Prostate gland (tissue), 2 donors: Measurements from ENCODE around the gene ZNF77. TPM values are rescaled to one million over a fixed set of nuclear protein-coding genes. Genes with fewer than 3 reads are reported as not detected.

Experiments
- DNase-seq: peaks from one replicate; pipeline ENCODE4 v3.0.0-alpha.2; 2019; ENCODE audit warnings: low spot score
- H3K27ac ChIP-seq, 2 donors: fragments of 200-600 bp; sonication (generic); 2 replicates each; pipeline ENCODE4 v1.5.1; 2017 to 2019
- H3K27me3 ChIP-seq: fragments of 200-600 bp; sonication (generic); replicated peaks from 2 replicates; pipeline ENCODE4 v1.5.1; 2019; ENCODE audit not compliant: insufficient read depth
- H3K36me3 ChIP-seq, 2 donors: fragments of 200-600 bp; sonication (generic); 1 replicate in 1 of 2; 2 replicates in 1 of 2; pipeline versions ENCODE4 v1.5.1 to v1.8.1; 2017 to 2019
- H3K4me1 ChIP-seq: fragments of 200-600 bp; sonication (generic); replicated peaks from 2 replicates; pipeline ENCODE4 v1.5.1; 2019
- H3K4me3 ChIP-seq, 2 donors: fragments of 200-600 bp; sonication (generic); 2 replicates each; pipeline ENCODE4 v1.5.1; 2017 to 2019
- H3K9me3 ChIP-seq: fragments of 200-600 bp; sonication (generic); 2 replicates; pipeline ENCODE4 v1.5.1; 2017
- POLR2A ChIP-seq: fragments of 450-650 bp; IDR thresholded peaks from one replicate; pipeline ENCODE4 v1.6.1; 2016; ENCODE audit warnings: antibody characterized with exemption, mild to moderate bottlenecking
- POLR2AphosphoS5 ChIP-seq: sonication (generic); formaldehyde crosslinking; IDR thresholded peaks from one replicate; pipeline ENCODE4 v1.6.1; 2017; ENCODE audit warnings: antibody characterized with exemption
- WGBS: methylation state at CpG from one replicate; pipeline ENCODE4 v1.1.5; 2018; 5-methylcytosine and 5-hydroxymethylcytosine counted together
- intact Hi-C: fragments of 100-400 bp; cut with DNase I; formaldehyde crosslinking; loops from one replicate; pipeline ENCODE4 v1.14.2; 2022
- total RNA-seq, 2 donors: library from RNA; depleted of rRNA; stranded (reverse); fragments of >200 nt; gene quantifications; one replicate each; pipeline ENCODE4 v1.1.0, GENCODE V29; 2016
- TF ChIP-seq, protein P1 (sequence below), 4 experiments: fragments of 200-600 bp in 2 of 4; fragments of 450-650 bp in 2 of 4; sonication (generic) in 2 of 4; IDR thresholded peaks; 1 replicate in 3 of 4; 2 replicates in 1 of 4; pipeline ENCODE4 v1.5.1; 2016 to 2019; ENCODE audit warnings: antibody characterized with exemption in 4 of 4, mild to moderate bottlenecking in 2 of 4, moderate library complexity in 2 of 4

The ZNF77 gene
- total RNA-seq, 2 donors from 2014 or later, result 2.8 to 6.6 TPM

DNA sequence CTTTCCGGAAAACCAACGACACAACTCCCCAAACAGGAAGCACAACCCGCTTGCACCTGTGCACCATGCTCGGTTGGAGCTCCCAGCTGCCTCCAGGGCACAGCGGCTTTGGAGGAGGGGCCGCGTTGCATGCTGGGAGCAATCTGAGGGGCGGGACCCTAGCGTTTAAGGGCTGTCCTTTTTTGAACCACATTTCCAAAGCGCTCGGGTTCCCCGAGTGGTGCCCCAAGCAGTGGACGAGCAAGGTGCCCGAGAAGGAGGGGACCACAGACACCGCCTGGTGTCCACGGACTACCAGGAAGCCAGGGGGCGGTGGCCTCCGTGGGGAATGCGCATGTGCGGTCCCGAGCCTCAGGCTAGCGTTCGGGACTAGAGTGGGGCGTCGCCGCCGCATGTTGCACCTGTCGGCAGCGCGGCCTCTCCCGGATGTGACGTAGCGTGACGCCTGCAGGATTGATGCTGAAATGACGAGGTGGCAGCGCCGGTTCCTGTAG, 56.0 kb downstream of the ZNF77 start:
- no peak for DNase-seq
- no peak for TF ChIP-seq POLR2AphosphoS5
- TF ChIP-seq, protein P1, sequence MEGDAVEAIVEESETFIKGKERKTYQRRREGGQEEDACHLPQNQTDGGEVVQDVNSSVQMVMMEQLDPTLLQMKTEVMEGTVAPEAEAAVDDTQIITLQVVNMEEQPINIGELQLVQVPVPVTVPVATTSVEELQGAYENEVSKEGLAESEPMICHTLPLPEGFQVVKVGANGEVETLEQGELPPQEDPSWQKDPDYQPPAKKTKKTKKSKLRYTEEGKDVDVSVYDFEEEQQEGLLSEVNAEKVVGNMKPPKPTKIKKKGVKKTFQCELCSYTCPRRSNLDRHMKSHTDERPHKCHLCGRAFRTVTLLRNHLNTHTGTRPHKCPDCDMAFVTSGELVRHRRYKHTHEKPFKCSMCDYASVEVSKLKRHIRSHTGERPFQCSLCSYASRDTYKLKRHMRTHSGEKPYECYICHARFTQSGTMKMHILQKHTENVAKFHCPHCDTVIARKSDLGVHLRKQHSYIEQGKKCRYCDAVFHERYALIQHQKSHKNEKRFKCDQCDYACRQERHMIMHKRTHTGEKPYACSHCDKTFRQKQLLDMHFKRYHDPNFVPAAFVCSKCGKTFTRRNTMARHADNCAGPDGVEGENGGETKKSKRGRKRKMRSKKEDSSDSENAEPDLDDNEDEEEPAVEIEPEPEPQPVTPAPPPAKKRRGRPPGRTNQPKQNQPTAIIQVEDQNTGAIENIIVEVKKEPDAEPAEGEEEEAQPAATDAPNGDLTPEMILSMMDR (IDR thresholded peaks at IDR 0.05), result peak in 1 of 4 experiments; percentile 27
- Histone ChIP-seq H3K27me3 (no peaks in the 10 kb centered on the region), H3K9me3 (no peaks in the 10 kb centered on the region), H3K4me1 (no peaks in the 10 kb centered on the region), H3K27ac (no peak overlapping the region), H3K4me3 (peak overlapping the region in 1 of 2 donors; percentile 23), H3K36me3 (no peaks in the 10 kb centered on the region)
- WGBS, result 72% methylated on average over 30 of the region's 37 CpGs
- intact Hi-C loops, result no loop called here

DNA sequence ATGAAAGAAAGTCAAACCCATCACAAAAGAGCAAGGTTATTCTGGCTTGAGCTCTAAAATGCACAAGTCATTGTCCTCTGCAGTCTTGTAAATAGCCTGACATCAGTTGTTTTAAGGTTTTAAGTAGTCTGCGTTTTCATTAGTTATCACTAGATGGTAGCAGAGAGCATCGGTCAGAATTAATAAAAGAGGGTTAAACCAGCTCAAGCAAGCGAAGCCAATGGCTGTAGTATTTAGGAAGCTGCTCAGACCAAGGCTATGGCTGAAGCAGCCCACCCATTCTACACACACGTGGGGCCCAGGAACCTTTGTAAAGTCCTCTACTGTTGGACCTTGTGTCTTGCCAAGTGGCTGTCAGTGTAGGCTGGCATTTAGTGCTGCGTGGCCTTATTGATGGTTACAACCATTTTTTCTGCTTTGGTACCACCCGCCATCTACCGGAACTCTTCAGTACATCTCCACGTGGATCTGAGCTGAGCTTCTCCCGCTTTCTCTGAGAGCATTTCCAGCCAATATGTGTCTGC, 57.3 kb downstream of the ZNF77 start:
- no peaks in the 10 kb centered on the region for H3K27me3 ChIP-seq
- 18% methylated on average over 9 of the region's 9 CpGs for WGBS
- peak; percentile 39 for DNase-seq
- no peak overlapping the region for H3K4me3 ChIP-seq
- no peak overlapping the region for H3K27ac ChIP-seq
- no peak for TF ChIP-seq POLR2A
- TF ChIP-seq, protein P1 (IDR thresholded peaks at IDR 0.05), result peak; percentile 18 to 76 (median 62)
- TF ChIP-seq POLR2AphosphoS5, result peak; percentile 63
- no peaks in the 10 kb centered on the region for H3K9me3 ChIP-seq
- intact Hi-C loops, result no loop called here
- no peaks in the 10 kb centered on the region for H3K4me1 ChIP-seq
- no peaks in the 10 kb centered on the region for H3K36me3 ChIP-seq

DNA sequence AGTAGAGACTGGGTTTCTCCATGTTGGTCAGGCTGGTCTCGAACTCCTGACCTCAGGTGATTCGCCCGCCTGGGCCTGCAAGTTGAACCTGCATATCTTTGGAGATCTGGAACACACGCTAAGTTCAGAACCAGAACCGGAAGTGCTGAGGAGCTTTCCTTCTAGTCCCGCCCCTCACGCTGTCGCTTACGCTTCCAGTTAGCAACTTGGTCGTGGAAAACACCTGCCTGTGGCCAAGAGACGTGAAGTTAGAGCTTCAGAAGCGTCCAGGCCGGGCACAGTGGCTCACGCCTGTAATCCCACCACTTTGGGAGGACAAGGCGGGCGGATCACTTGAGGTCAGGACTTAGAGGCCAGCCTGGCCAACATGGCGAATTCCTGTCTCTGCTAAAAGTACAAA, 59.0 kb downstream of the ZNF77 start:
- TF ChIP-seq, protein P1 (IDR thresholded peaks at IDR 0.05), result no peak
- Histone ChIP-seq H3K4me3 (no peak overlapping the region), H3K27ac (no peak overlapping the region), H3K4me1 (no peaks in the 10 kb centered on the region), H3K36me3 (no peaks in the 10 kb centered on the region), H3K9me3 (no peaks in the 10 kb centered on the region), H3K27me3 (no peaks in the 10 kb centered on the region)
- no peak for DNase-seq
- WGBS, result 92% methylated on average over 17 of the region's 17 CpGs
- intact Hi-C loops, result no loop called here

DNA sequence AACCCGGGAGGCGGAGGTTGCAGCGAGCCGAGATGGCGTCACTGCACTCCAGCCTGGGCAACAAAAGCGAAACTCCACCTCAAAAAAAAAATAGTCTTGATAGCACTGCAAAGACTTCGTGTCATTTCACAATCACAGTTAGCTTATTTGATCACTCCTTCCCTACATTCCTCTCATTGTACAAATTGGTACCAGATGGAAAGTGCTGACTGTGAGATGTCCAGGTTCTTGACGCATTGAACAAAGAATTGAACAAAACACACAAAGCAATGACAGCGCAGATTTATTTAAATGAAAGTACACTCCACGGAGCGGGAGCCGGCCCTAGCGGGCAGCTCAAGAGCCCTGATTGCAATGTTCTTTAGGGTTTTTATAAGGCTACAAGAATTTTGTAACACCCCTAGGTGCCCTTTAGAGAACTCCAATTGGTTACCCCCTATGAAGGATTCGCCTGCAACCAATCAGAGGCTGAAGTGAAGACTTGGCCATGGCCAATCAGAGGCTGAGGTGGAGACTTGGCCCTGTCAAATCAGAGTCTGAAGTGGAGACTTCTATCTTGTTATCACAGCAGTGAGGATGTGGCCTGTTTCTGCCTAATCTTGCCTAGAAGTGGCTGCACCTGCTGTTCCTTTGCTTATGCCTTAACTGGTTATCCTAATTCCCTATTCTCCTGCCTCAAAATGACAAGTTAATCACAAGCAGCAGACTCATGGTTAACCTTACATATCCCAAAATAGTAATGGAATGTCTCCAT, 60.9 kb downstream of the ZNF77 start:
- Histone ChIP-seq H3K4me3 (no peak overlapping the region), H3K4me1 (no peaks in the 10 kb centered on the region), H3K27me3 (no peaks in the 10 kb centered on the region), H3K27ac (no peak overlapping the region), H3K36me3 (no peaks in the 10 kb centered on the region), H3K9me3 (no peaks in the 10 kb centered on the region)
- 84% methylated on average over 14 of the region's 14 CpGs for WGBS
- no peak for DNase-seq
- TF ChIP-seq POLR2AphosphoS5 (no peak), POLR2A (no peak)
- TF ChIP-seq, protein P1 (IDR thresholded peaks at IDR 0.05), result no peak
- intact Hi-C loops, result no loop called here

Other genes starting within 250 kb of the ZNF77 start
- 10 to 100 TPM in 1 of 2 donors, 1 to 10 TPM in 1; 8.7 to 22.9 TPM for gene GNG7, start 242.3 kb downstream of the ZNF77 start, total RNA-seq
- gene DIRAS1, start 223.6 kb downstream of the ZNF77 start, total RNA-seq, result 10 to 100 TPM in 1 of 2 donors, 1 to 10 TPM in 1; 3.8 to 24.6 TPM
- gene SLC39A3, start 205.0 kb downstream of the ZNF77 start, total RNA-seq, result 10 to 100 TPM; 46.6 to 67.9 TPM
- 10 to 100 TPM; 72.4 to 87.9 TPM for gene SGTA, start 161.7 kb downstream of the ZNF77 start, total RNA-seq
- gene THOP1, start 159.5 kb downstream of the ZNF77 start, total RNA-seq, result 100 to 1,000 TPM; 119 to 132 TPM
- gene ZNF554, start 125.1 kb downstream of the ZNF77 start, total RNA-seq, result 1 to 10 TPM; 4.4 to 8.6 TPM
- 1 to 10 TPM; 5.0 to 6.9 TPM for gene ZNF555, start 103.5 kb downstream of the ZNF77 start, total RNA-seq
- under 1 TPM in 1 of 2 donors, not detected in 1; 0.28 TPM for gene ZNF556, start 77.6 kb downstream of the ZNF77 start, total RNA-seq
- 10 to 100 TPM in 1 of 2 donors, 1 to 10 TPM in 1; 4.8 to 10.7 TPM for gene ZNF57, start 44.0 kb downstream of the ZNF77 start, total RNA-seq
- gene TLE6, start 32.6 kb upstream of the ZNF77 start, total RNA-seq, result 1 to 10 TPM; 5.9 to 9.0 TPM
- 10 to 100 TPM; 61.9 to 82.1 TPM for gene TLE2, start 84.3 kb upstream of the ZNF77 start, total RNA-seq
- 100 to 1,000 TPM; 546 to 767 TPM for gene TLE5, start 117.5 kb upstream of the ZNF77 start, total RNA-seq
- gene GNA11, start 149.4 kb upstream of the ZNF77 start, total RNA-seq, result 100 to 1,000 TPM in 1 of 2 donors, 10 to 100 TPM in 1; 61.3 to 117 TPM
- 10 to 100 TPM; 11.1 to 13.3 TPM for gene GNA15, start 191.1 kb upstream of the ZNF77 start, total RNA-seq
- 1 to 10 TPM in 1 of 2 donors, under 1 TPM in 1; 0.14 to 1.5 TPM for gene S1PR4, start 233.8 kb upstream of the ZNF77 start, total RNA-seq
- 10 to 100 TPM; 48.6 to 68.5 TPM for gene NCLN, start 241.0 kb upstream of the ZNF77 start, total RNA-seq